GM13977 (cell line): ENCODE data around the gene ASPSCR1.

ENCODE experiments used
- DNase-seq: peaks from one replicate; pipeline ENCODE4 v3.0.0; 2012; ENCODE audit warnings: low spot score
- in situ Hi-C: fragments of 300-500 bp; cut with MboI; formaldehyde crosslinking; loops from one replicate; pipeline ENCODE4 v1.12.0; 2022; ENCODE audit warnings: low sequenced_read_pairs, low pct_unique_long_range_greater_than_20kb, mixed read lengths, inconsistent platforms; ENCODE audit not compliant: unreplicated experiment
- TF ChIP-seq, protein P1 (sequence below): IDR thresholded peaks from 2 replicates; pipeline ENCODE4 v1.5.1; 2012; ENCODE audit warnings: mild to moderate bottlenecking, control low read depth; ENCODE audit not compliant: insufficient read depth; ENCODE audit errors: extremely low read depth, missing control alignments

The ASPSCR1 gene, protein sequence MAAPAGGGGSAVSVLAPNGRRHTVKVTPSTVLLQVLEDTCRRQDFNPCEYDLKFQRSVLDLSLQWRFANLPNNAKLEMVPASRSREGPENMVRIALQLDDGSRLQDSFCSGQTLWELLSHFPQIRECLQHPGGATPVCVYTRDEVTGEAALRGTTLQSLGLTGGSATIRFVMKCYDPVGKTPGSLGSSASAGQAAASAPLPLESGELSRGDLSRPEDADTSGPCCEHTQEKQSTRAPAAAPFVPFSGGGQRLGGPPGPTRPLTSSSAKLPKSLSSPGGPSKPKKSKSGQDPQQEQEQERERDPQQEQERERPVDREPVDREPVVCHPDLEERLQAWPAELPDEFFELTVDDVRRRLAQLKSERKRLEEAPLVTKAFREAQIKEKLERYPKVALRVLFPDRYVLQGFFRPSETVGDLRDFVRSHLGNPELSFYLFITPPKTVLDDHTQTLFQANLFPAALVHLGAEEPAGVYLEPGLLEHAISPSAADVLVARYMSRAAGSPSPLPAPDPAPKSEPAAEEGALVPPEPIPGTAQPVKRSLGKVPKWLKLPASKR

DNA sequence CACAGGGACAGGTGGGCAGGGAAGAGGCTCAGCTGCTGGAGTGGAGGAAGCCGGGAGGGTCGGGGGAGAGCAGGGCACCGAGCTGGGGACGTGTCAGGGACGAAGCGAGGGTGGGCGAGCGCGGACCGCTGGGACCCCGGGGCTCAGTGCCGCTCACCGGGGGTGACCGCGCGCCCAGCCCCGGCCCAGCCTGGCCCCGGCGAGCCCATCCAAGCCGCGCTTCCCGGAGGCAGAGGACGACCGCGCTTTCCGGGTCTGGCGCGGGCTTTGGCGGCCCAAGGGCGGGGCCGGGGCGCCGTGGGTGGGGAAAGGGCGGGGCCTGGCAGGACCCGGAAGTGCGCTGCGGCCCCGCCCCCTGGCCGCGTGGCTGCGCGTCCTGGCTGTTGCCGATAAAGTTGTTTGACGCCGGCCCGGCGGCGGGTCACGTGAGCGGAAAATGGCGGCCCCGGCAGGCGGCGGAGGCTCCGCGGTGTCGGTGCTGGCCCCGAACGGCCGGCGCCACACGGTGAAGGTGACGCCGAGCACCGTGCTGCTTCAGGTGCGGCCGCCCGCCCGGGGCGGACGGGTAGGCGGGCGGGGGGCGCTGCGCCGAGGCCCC lies at the start of gene ASPSCR1:
TSS of gene ASPSCR1 (plus strand) at position 419 of the 598 bp plus-strand sequence. CDS start at position 437, 18 bp downstream.
- TF ChIP-seq, protein P1, sequence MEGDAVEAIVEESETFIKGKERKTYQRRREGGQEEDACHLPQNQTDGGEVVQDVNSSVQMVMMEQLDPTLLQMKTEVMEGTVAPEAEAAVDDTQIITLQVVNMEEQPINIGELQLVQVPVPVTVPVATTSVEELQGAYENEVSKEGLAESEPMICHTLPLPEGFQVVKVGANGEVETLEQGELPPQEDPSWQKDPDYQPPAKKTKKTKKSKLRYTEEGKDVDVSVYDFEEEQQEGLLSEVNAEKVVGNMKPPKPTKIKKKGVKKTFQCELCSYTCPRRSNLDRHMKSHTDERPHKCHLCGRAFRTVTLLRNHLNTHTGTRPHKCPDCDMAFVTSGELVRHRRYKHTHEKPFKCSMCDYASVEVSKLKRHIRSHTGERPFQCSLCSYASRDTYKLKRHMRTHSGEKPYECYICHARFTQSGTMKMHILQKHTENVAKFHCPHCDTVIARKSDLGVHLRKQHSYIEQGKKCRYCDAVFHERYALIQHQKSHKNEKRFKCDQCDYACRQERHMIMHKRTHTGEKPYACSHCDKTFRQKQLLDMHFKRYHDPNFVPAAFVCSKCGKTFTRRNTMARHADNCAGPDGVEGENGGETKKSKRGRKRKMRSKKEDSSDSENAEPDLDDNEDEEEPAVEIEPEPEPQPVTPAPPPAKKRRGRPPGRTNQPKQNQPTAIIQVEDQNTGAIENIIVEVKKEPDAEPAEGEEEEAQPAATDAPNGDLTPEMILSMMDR, result no peak
- in situ Hi-C loops, result no loop called here
- DNase-seq, result peak; percentile 97

GRCh38 chr17:81927653-81928543 lies 49.5 kb upstream of the ASPSCR1 start, which contains the start of gene MAFG:
TSS of gene MAFG (minus strand) at chr17:81927735. CDS start at chr17:81923185, 4,550 bp downstream.
- peak; percentile 100 for DNase-seq
- TF ChIP-seq, protein P1, result peak; percentile 57
- in situ Hi-C loops, result no loop called here

DNA sequence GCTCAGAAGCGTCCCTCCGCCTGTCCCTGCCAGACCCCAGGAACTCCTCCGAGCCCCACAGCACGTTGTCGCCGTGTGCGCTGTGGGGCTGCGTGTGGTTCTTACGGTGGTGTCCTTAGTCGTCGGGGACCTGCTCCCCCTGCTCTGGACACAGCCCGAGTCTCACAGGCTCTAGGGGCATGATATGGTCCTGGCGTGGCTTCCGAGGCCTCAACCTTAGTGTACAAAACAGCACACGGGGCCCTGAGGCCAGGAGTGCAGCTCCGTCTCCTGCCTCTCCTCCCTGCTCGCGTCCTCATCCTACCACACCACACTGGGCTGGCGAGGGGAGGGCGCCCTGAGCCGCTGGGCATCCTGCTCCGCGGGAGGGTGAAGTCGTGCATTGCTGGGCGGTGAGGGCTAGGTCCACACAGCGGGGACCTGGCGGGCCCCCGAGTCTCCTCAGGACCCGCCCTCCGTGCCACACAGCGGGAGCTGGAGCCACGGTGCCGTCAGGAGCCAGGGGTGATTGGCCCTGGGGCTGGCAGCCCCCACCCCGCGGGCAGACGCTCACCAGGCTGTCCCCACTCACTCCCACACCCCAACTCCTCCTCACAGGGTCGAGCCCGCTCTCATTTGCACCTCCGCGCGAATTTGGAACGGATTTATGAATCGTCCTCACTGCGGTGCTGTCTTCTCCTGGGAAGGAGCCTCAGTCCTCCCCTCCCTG lies 48.7 kb upstream of the ASPSCR1 start:
- in situ Hi-C loops, result no loop called here
- TF ChIP-seq, protein P1, result no peak
- no peak for DNase-seq

GRCh38 chr17:81929253-81930141 lies 47.9 kb upstream of the ASPSCR1 start:
- in situ Hi-C loops, result no loop called here
- DNase-seq, result no peak
- TF ChIP-seq, protein P1, result no peak

DNA sequence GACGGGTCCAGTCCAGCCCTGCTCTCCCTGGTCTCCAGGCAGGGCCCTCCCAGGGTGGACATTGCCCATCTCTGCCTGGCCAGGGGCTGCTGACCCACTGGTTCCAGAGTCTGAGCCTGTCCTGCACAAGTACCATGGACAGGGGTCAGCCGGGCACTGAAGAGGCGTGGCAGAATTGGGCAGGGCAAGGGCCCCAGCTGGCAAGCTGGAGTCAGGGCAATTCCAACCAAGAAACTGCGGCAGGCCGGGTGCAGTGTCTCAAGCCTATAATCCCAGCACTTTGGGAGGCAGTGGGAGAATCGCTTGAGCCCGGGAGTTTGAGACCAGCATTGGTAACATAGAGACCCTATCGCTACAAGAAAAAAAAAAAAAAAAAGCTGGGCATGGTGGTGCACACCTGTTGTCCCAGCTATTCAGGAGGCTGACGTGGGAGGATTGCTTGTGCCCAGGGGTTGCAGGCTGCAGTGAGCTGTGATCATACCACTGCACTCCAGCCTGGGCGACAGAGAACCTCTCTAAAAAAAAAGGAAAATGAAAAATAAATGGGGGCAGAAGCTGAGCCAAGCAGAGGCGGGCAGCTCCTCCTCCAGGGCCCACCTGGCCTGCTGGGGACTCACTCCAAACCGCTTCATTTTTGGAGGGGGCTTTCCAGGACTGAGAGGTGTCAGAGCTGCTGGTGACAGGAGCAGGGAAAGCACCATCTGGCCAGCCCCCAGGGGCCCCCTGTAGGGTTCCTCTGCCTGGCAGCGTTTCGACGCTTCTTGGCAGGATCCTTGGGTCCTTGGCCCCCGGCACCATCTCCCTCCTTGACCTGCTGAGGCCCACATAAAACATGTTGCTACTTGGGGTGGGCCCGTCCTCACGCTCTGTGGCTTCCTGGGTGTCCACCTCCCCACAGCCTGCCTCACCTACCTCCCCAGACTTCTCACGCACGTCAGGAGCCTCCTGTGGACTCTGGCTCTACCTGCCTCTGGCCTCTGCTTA lies 47.0 kb upstream of the ASPSCR1 start:
- peak; percentile 73 for DNase-seq
- in situ Hi-C loops, result no loop called here

More for the DNA sequence above, 47.0 kb upstream of the ASPSCR1 start:
- TF ChIP-seq, protein P1, result no peak
